GM06990 (cell line): ENCODE data around the gene PLEKHN1.
"Not testable (repeated sequence)": the region's sequence is repeated elsewhere in the genome, so short reads cannot be mapped to it uniquely, and the experiment has no call there.

ENCODE experiments used
- DNase-seq: peaks from one replicate; pipeline ENCODE4 v3.0.0-alpha.2; 2011; ENCODE audit not compliant: insufficient read length; ENCODE audit errors: extremely low read depth
- H3K27me3 ChIP-seq: replicated peaks from 2 replicates; pipeline ENCODE4 v1.6.0; 2011; ENCODE audit warnings: low read length; ENCODE audit not compliant: control insufficient read depth, insufficient read depth
- H3K36me3 ChIP-seq: 2 replicates; pipeline ENCODE4 v1.5.1; 2011; ENCODE audit warnings: low read length; ENCODE audit not compliant: control insufficient read depth, insufficient read depth
- H3K4me3 ChIP-seq: replicated peaks from 2 replicates; pipeline ENCODE4 v1.5.1; 2011; ENCODE audit warnings: low read depth, mild to moderate bottlenecking, control low read depth, low read length
- TF ChIP-seq, protein P1 (sequence below): IDR thresholded peaks from 2 replicates; pipeline ENCODE4 v1.5.1; 2011; ENCODE audit warnings: low read length, control low read depth, mild to moderate bottlenecking, inconsistent platforms; ENCODE audit not compliant: insufficient read depth, poor library complexity, severe bottlenecking

The PLEKHN1 gene

DNA sequence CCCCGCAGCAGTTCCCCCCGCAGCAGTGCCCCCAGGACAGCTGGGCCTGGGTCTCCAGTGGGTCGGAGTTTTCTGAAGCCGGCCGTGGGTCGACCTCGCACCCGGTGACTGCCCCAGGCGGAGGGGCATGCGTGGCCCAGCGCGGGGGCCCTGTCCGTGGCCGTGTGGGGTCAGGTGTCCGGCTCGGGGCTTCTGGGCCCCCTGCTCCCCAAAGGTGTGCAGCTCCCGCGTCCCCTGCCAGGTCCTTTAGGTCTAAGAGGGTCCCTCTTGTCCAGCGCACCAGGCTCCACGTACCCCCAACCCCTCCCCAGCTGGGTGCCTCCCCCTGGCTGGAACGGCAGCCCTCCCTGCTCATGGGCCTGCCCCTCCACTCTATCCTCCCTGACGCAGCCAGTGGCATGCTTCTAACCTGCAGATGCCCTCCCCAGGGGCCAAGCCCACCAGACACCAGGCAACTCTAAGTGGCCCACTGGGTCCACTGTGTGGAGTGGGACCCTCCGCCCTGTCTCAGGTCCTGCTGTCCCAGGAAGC is 39.6 kb downstream of the PLEKHN1 start:
- H3K4me3 ChIP-seq: no peak overlapping the region
- TF ChIP-seq, protein P1, sequence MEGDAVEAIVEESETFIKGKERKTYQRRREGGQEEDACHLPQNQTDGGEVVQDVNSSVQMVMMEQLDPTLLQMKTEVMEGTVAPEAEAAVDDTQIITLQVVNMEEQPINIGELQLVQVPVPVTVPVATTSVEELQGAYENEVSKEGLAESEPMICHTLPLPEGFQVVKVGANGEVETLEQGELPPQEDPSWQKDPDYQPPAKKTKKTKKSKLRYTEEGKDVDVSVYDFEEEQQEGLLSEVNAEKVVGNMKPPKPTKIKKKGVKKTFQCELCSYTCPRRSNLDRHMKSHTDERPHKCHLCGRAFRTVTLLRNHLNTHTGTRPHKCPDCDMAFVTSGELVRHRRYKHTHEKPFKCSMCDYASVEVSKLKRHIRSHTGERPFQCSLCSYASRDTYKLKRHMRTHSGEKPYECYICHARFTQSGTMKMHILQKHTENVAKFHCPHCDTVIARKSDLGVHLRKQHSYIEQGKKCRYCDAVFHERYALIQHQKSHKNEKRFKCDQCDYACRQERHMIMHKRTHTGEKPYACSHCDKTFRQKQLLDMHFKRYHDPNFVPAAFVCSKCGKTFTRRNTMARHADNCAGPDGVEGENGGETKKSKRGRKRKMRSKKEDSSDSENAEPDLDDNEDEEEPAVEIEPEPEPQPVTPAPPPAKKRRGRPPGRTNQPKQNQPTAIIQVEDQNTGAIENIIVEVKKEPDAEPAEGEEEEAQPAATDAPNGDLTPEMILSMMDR: no peak

DNA sequence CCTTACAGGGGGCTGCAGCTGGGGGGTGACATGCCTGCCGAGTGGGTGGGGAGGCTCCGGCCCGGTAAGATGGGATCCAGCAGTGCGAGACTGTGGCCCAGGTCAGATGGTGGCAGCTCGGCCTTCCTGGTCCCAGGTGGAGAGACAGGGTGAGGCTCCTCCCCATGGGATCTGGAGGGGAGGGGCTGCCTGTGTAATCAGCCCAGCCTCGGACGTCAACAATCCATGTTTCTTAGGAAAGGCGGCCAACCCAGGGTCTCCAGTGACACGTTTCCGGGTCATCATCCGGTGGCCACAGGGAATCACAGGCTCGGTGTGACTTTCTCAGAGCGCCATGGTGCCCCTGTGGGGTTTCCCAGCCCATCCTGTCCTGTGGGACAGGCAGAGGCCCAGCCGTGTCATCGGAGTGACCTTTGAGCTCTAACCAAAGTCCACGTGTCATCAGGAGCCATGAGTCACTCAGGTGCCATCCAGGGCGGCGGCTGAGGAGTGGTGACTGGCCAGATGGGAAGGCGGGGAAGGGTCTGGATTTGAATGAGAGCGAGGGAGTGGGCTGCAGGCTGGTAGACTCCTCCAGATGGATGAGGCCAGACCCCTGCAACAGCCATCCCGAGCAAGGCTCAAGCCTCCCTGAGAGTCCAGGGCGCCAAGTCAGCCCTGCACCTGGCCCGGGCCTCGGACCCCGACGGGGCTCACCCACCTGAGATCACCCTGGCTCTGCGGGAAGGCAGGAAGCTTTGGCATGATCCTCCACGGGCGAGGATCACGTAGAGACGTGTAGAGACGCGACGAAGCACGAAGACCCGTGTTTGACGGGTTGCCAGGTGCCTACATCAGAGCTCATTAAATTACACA is 40.2 kb downstream of the PLEKHN1 start:
- Histone ChIP-seq H3K36me3 (no peaks in the 10 kb centered on the region; the same call in 1 of the 2 replicates), H3K27me3 (peaks cover 3% of the 10 kb centered on the region), H3K4me3 (no peak overlapping the region)
- TF ChIP-seq, protein P1: no peak
- no peak for DNase-seq

More for the DNA sequence above, 39.6 kb downstream of the PLEKHN1 start:
- Histone ChIP-seq H3K36me3 (no peaks in the 10 kb centered on the region; the same call in 1 of the 2 replicates), H3K27me3 (peaks cover 3% of the 10 kb centered on the region)
- DNase-seq: no peak

DNA sequence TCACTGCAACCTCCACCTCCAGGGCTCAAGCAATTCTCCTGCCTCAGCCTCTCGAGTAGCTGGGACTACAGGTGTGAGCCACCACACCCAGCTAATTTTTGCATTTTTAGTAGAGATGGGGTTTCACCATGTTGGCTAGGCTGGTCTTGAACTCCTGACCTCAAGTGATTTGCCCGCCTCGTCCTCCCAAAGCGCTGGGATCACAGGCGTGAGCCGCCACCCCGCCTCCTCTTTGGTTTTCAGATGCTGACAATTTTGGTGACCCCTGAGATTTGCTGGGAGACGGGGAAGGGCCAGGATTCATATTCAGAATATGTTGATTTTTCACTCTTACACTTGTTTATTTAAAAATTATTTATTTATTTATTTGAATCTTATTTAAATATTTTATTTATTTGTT is 43.8 kb downstream of the PLEKHN1 start:
- not testable (repeated sequence) for DNase-seq, H3K27me3 ChIP-seq, H3K36me3 ChIP-seq, H3K4me3 ChIP-seq

DNA sequence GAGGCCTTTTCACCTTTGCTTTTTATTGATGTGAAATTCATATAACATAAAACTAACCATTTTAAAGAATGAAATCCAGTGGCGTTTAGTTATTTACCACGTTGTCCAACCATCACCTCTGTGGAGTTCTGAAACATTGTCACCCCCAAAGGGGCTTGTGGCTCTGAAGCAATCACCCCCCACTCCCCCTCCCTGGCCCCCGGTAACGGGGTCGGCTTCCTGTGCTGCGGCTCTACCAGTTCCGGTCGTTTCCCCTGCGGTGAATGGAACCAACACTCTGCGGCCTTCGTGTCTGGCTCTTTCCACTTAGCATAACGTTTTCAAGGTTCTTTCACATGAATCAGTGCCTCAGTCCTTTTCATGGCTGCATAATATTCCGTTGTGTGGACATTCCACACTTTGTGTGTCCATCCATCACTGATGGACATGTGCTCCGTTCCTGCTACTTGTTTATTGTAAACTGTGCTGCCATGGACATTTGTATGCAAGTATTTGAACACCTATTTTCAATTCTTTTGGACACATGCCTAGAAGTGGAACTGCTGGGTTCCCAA is 45.2 kb downstream of the PLEKHN1 start:
- H3K4me3 ChIP-seq: no peak overlapping the region
- no peaks in the 10 kb centered on the region for H3K27me3 ChIP-seq
- TF ChIP-seq, protein P1: no peak
- DNase-seq: no peak
- H3K36me3 ChIP-seq: no peaks in the 10 kb centered on the region

DNA sequence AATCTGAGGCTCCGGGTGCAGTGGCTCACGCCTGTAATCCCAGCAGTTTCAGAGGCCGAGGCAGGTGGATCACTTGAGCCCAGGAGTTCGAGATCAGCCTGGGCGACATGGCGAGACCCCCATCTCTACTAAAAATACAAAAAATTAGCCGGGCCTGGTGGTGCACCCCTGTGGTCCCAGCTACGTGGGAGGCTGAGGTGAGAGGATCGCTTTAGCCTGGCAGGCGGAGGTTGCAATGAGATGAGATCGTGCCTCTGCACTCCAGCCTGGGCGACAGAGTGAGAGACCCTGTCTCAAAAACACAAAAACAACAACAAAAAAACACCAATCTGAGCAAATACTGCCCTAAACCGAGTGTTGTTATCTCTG is 46.4 kb downstream of the PLEKHN1 start:
- DNase-seq, H3K27me3 ChIP-seq, H3K36me3 ChIP-seq: not testable (repeated sequence)
- H3K4me3 ChIP-seq: peak overlapping the region; percentile 74

DNA sequence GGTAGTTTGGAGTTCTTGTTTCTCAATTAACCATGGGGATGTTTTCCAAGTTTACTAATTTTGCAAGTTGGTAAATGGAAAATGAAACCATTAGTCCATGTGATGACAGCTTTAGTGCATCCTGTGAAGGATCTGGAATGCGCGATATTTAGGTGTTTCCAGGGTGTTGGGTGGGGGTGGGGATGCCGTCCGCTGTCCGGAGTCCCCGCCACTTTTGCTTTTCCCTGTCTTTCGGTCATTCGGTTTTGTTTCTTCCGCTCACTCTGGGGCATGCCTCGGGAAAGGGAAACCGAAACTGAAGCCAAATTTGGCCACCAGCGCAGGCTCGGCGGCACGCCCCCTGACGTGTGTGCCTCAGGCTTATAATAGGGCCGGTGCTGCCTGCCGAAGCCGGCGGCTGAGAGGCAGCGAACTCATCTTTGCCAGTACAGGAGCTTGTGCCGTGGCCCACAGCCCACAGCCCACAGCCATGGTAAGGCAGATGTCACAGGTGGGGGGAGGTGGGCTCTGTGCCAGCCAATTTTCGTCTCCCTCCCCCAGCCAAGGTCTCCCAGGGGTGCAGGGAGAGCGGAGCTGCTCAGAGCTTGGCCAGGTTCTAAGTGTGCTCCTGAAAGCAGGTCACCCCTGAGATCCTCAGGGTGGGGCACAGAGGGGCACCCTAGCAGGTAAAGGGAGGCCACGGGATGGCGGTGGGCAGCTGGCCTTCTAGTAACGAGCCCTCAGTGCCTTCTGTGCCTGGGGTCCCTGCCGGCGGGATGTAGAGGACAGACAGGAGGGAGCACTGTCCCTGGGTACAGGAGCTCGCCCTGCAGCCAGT is 47.0 kb downstream of the PLEKHN1 start, which contains the start of gene ISG15:
Gene ISG15, plus strand, starts transcription at position 393 of the 817 bp plus-strand sequence. Its CDS starts 77 bp downstream, at position 470.
- Histone ChIP-seq H3K27me3 (no peaks in the 10 kb centered on the region), H3K36me3 (no peaks in the 10 kb centered on the region), H3K4me3 (peak within 1 kb of the TSS; percentile 74)
- peak; percentile 88 for DNase-seq
- TF ChIP-seq, protein P1: no peak
